Thymus (tissue), 11 donors: Measurements from ENCODE around the gene SDC3. TPM values are rescaled to one million over a fixed set of nuclear protein-coding genes. Genes with fewer than 3 reads are reported as not detected.

Experiments
- DNase-seq, 9 donors: peaks; one replicate each; pipeline ENCODE4 v3.0.0-alpha.2; 2013; ENCODE audit warnings: low spot score in 9 of 9, low read depth in 6 of 9, missing footprints in 1 of 9
- H3K27ac ChIP-seq, 2 donors: one replicate each; pipeline ENCODE4 v1.5.1; 2013; ENCODE audit warnings: control low read depth in 1 of 2, low read depth in 1 of 2, low read length in 1 of 2, mild to moderate bottlenecking in 1 of 2, moderate library complexity in 1 of 2
- H3K27me3 ChIP-seq, 2 donors: one replicate each; pipeline ENCODE4 v1.5.1; 2013; ENCODE audit warnings: low read length in 1 of 2; ENCODE audit not compliant: control insufficient read depth in 2 of 2, insufficient read depth in 1 of 2
- H3K36me3 ChIP-seq, 2 donors: one replicate each; pipeline ENCODE4 v1.5.1; 2013; ENCODE audit warnings: low read length in 1 of 2, mild to moderate bottlenecking in 1 of 2, moderate library complexity in 1 of 2; ENCODE audit not compliant: control insufficient read depth in 2 of 2, insufficient read depth in 2 of 2
- H3K4me1 ChIP-seq, 2 donors: one replicate each; pipeline ENCODE4 v1.5.1; 2013; ENCODE audit warnings: low read length in 2 of 2; ENCODE audit not compliant: control insufficient read depth in 2 of 2, insufficient read depth in 2 of 2
- H3K4me3 ChIP-seq, 2 donors: one replicate each; pipeline ENCODE4 v1.5.1; 2013; ENCODE audit warnings: low read length in 2 of 2, control low read depth in 1 of 2, mild to moderate bottlenecking in 1 of 2
- H3K9me3 ChIP-seq, 2 donors: one replicate each; pipeline ENCODE4 v1.5.1; 2013; ENCODE audit warnings: low read length in 1 of 2, mild to moderate bottlenecking in 1 of 2; ENCODE audit not compliant: control insufficient read depth in 2 of 2, insufficient read depth in 1 of 2
- whole genome bisulfite sequencing: extraction: QIAGEN DNeasy Blood & Tissue Kit; methylation state at CpG from one replicate; pipeline ENCODE4 v1.1.7; 2013; 5-methylcytosine and 5-hydroxymethylcytosine counted together
- polyA plus RNA-seq: library from polyadenylated mRNA; stranded (reverse); fragments of 200-250 nt; gene quantifications from one replicate; pipeline ENCODE4 v1.2.3, GENCODE V29; 2013
- total RNA-seq: library from RNA; stranded (reverse); fragments of 120-200 nt; gene quantifications from one replicate; pipeline ENCODE4 v1.2.4, GENCODE V29; 2013
- donor health status: healthy.

The SDC3 gene
- total and polyA plus RNA-seq, 2 donors: 3.8 to 15.3 TPM

GRCh38 chr1:30903343-30904034 lies 5.1 kb downstream of the SDC3 start:
- no peak for DNase-seq
- H3K27me3 ChIP-seq: peaks cover 27 to 67% of the 10 kb centered on the region in 2 donors
- H3K27ac ChIP-seq: no peak overlapping the region
- H3K4me3 ChIP-seq: no peak overlapping the region
- WGBS: 88% methylated on average over 8 of the region's 8 CpGs
- no peaks in the 10 kb centered on the region for H3K36me3 ChIP-seq
- peaks cover 0 to 2% of the 10 kb centered on the region in 2 donors for H3K4me1 ChIP-seq
- no peaks in the 10 kb centered on the region for H3K9me3 ChIP-seq

- Histone ChIP-seq H3K9me3 (no peaks in the 10 kb centered on the region), H3K4me3 (no peak overlapping the region), H3K27ac (no peak overlapping the region), H3K27me3 (peaks cover 21 to 63% of the 10 kb centered on the region in 2 donors), H3K4me1 (no peaks in the 10 kb centered on the region), H3K36me3 (no peaks in the 10 kb centered on the region)
- 82% methylated on average over 9 of the region's 9 CpGs for WGBS
- no peak for DNase-seq
These were observed 5.8 kb downstream of the SDC3 start for GRCh38 chr1:30902593-30903290.

DNA sequence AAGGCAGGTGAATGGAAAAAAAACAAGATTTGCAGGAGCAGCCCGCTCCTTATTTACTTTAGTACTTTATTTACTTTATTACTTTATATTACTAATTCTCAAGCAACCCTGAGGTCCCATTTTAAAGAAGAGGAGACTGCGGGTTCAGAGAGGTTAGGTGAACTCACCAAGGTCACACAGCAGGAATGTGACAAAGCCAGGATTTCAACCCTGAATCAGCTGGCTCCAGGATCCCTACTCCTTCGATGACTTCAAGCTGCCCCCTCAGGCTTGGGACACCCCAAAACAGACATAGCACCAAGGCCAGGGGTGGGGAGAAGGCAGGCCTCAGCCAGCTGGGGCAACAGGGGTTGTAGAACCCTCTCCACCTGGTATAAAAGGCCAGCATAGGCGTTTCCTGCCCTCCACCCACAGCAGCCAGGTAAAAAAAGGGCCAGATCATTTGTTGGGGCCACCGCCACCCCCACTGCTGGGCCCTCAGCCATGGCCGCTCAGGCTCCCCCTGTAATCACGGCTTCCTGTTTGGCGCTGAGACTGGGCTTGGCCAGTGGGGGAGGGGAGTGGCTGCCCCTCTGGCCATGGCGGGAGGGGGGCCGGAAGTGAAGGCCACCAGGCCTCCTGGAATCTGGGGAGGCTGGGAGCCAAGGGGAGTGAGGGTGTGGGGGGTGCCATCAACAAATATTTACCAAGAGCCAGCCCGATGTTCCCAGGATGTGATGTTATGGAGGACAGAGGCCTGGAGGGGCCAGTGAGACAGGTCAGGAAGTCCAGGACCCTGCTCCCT lies 6.6 kb downstream of the SDC3 start:
- Histone ChIP-seq H3K4me3 (no peak overlapping the region), H3K27ac (no peak overlapping the region), H3K4me1 (no peaks in the 10 kb centered on the region), H3K27me3 (peaks cover 14 to 56% of the 10 kb centered on the region in 2 donors), H3K36me3 (no peaks in the 10 kb centered on the region), H3K9me3 (no peaks in the 10 kb centered on the region)
- no peak for DNase-seq
- WGBS: 58% methylated on average over 11 of the region's 11 CpGs

GRCh38 chr1:30900931-30901560 lies 7.5 kb downstream of the SDC3 start:
- 94% methylated on average over 3 of the region's 3 CpGs for WGBS
- Histone ChIP-seq H3K27ac (no peak overlapping the region), H3K27me3 (peaks cover 4 to 46% of the 10 kb centered on the region in 2 donors), H3K9me3 (no peaks in the 10 kb centered on the region), H3K4me1 (no peaks in the 10 kb centered on the region), H3K36me3 (no peaks in the 10 kb centered on the region), H3K4me3 (no peak overlapping the region)
- no peak for DNase-seq

DNA sequence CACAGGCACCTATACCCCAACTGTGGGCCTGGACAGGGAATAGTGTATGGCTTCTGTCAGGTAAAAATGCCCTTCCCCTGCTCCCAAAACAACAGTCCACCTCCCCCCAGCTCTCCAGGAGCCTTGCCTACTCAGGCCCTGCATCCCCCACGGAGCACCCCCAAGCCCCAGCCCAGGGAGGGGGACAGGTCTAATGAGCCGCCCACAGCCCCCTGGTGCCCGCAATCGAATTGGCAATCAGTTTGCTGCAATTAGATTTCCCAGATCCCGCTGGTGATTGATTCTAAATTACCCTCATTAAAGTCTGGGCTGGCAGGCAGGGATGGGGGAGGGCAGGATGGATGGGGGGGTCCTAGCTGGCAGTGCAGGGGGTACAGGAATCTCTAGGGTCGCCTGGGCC lies 8.1 kb downstream of the SDC3 start:
- H3K36me3 ChIP-seq: no peaks in the 10 kb centered on the region
- H3K9me3 ChIP-seq: no peaks in the 10 kb centered on the region
- peaks cover 2 to 43% of the 10 kb centered on the region in 2 donors for H3K27me3 ChIP-seq
- WGBS: 88% methylated on average over 6 of the region's 6 CpGs
- H3K4me1 ChIP-seq: no peaks in the 10 kb centered on the region
- DNase-seq: no peak
- no peak overlapping the region for H3K4me3 ChIP-seq
- no peak overlapping the region for H3K27ac ChIP-seq

DNA sequence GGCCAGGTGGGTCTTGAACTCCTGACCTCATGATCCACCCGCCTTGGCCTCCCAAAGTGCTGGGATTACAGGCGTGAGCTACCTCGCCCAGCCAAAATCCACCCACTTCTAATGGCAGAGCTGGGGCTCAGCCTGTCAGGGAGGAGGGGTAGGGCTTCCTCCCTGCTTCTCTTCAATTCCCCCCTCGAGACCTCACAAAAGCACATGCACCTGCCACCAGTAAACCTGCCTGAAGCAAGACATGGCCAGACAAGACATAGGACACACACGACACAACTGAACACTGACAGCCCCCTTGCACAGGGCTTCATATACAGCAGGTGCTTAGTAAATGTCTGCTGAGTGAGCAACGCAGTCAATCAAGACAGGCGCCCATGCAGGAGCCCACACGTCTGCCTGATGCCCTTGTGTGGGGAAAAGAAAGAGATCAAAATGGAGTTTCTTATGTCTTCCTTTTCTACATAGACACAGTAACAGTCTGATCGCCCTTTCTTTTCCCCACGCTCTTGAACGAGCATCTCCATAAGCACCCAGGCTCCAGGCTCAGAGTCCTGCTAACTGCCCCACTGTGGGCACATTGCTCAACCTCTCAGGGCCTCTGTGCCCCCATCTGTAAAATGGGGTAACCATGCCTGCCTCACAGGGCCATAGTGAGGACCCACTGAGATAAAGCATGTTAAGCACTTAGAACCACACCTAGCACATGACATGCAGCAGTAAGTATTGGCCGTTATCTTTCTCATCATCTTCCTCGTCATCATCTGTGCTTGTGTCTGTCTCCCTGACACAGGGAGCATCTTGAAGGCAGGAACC lies 8.8 kb downstream of the SDC3 start:
- Histone ChIP-seq H3K4me1 (no peaks in the 10 kb centered on the region), H3K36me3 (no peaks in the 10 kb centered on the region), H3K27me3 (peaks cover 2 to 41% of the 10 kb centered on the region in 2 donors), H3K9me3 (no peaks in the 10 kb centered on the region), H3K4me3 (no peak overlapping the region), H3K27ac (no peak overlapping the region)
- no peak for DNase-seq
- WGBS: 83% methylated on average over 13 of the region's 13 CpGs

DNA sequence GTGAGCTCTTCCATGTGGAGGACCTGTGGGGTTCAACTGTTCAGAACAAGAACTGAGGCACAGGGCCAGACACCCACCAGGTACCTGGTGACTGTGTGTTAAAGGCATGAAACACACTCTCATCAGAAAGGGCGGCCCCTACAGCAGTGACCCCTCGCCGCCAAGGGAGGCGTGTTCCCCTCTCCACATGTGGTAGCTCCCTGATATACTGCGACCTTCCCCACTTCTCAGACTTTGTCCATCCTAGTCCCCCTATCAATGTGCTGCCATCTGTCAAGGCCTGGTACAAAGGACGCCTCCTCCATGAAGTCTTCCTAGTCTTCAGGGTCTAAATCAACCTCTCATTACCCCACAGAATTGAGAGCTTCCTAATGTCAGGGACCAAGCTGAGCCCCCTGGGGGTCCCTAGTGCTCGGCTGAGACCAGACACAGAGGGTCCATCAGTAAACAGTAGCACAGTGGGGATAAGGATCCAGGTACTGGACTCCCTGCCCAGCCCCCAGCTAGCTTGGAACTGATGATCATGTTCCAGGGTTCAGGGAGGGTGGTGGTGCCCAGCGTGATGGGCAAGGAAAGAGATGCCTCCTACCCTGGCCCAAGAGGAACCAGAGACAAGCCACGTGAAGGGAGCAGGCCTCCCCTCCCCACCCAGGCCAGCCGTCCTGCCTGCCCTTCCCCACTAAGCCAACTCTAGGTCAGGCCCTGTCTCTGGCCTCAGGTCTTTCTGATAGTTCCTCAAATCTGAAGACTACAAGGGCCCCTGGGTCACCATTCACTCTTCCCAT lies 10.3 kb downstream of the SDC3 start:
- Histone ChIP-seq H3K4me1 (no peaks in the 10 kb centered on the region), H3K27me3 (peaks cover 2 to 28% of the 10 kb centered on the region in 2 donors), H3K36me3 (no peaks in the 10 kb centered on the region), H3K9me3 (no peaks in the 10 kb centered on the region), H3K27ac (no peak overlapping the region), H3K4me3 (no peak overlapping the region)
- DNase-seq: no peak
- WGBS: 93% methylated on average over 10 of the region's 10 CpGs

- peaks cover 0 to 18% of the 10 kb centered on the region in 2 donors for H3K27me3 ChIP-seq
- no peaks in the 10 kb centered on the region for H3K9me3 ChIP-seq
- H3K27ac ChIP-seq: no peak overlapping the region
- no peak for DNase-seq
- no peaks in the 10 kb centered on the region for H3K4me1 ChIP-seq
- no peaks in the 10 kb centered on the region for H3K36me3 ChIP-seq
- WGBS: 95% methylated on average over 2 of the region's 2 CpGs
- no peak overlapping the region for H3K4me3 ChIP-seq
These were observed 11.7 kb downstream of the SDC3 start for GRCh38 chr1:30896905-30897304.
